Type B pancreatic cell (in vitro differentiated cells): Measurements from ENCODE around the gene DOLK. TPM values are rescaled to one million over a fixed set of nuclear protein-coding genes. Genes with fewer than 3 reads are reported as not detected.
A peak's percentile ranks its signal among the peaks of the same experiment; 100 is the strongest.

Experiments
- DNase-seq: peaks from one replicate; pipeline ENCODE4 v3.0.0; 2021; ENCODE audit warnings: mixed read lengths; ENCODE audit not compliant: unreplicated experiment; ENCODE audit errors: extremely low spot score
- H3K27ac Mint-ChIP-seq: 2 replicates; pipeline ENCODE4 v1.8.0; 2021; ENCODE audit warnings: mild to moderate bottlenecking, mixed read lengths
- H3K27me3 Mint-ChIP-seq: 2 replicates; pipeline ENCODE4 v1.8.0; 2021; ENCODE audit warnings: mixed read lengths
- H3K36me3 Mint-ChIP-seq: 2 replicates; pipeline ENCODE4 v1.8.0; 2021; ENCODE audit warnings: mixed read lengths
- H3K4me1 Mint-ChIP-seq: one replicate; pipeline ENCODE4 v1.8.0; 2021; ENCODE audit warnings: mixed read lengths; ENCODE audit not compliant: unreplicated experiment
- H3K4me3 Mint-ChIP-seq: 2 replicates; pipeline ENCODE4 v1.8.0; 2021; ENCODE audit warnings: mild to moderate bottlenecking, mixed read lengths
- H3K9me3 Mint-ChIP-seq: 2 replicates; pipeline ENCODE4 v1.8.0; 2021; ENCODE audit warnings: mixed read lengths
- total RNA-seq: library from RNA; stranded (reverse); gene quantifications from 2 replicates; pipeline ENCODE4 v1.2.1, GENCODE V29; 2021; ENCODE audit warnings: low replicate concordance
- TF ChIP-seq, protein P1 (sequence below): fragments of 200-600 bp; sonication (generic); conservative IDR thresholded peaks from 2 replicates; pipeline ENCODE4 v1.5.0; 2021; ENCODE audit warnings: antibody characterized with exemption, mild to moderate bottlenecking

DOLK gene
- total RNA-seq, 1 donor from 2014 or later = 21.6 TPM

DNA sequence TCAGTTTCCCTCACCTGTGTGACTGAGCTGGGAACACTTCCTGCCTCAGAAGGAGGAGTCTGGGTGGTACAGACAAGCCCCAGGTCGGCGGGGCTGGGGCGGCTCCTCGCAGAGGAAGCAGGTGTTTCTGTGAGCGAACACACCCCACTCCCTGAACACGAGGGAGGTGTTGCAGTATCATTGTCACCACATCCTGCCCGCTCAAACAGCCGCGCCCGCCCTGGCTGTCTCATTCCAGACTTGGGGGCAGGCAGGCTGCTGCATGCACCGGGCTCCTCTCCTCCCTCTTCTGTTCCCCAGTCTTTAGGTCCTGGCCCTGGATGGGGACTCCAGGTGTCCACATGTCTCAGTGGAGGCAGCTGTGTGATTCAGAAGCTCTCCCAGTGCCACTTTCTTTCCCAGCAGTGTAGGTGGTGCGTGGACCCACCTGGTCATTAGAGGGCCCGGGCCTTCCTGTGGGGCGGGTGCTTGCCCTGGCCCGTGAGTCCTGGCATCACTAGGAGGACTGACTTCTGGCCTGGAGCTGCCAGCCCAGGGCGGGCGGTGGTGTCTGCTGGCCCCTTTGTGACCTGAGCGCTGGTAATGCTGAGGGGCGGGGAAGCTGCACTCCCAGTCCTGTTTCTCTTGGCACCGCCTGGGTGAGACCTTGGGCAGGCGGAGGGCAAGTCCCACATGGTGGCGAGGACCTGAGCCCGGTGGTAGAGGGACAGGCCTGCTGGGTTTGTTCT lies 44.9 kb downstream of the DOLK start:
- TF ChIP-seq, protein P1, sequence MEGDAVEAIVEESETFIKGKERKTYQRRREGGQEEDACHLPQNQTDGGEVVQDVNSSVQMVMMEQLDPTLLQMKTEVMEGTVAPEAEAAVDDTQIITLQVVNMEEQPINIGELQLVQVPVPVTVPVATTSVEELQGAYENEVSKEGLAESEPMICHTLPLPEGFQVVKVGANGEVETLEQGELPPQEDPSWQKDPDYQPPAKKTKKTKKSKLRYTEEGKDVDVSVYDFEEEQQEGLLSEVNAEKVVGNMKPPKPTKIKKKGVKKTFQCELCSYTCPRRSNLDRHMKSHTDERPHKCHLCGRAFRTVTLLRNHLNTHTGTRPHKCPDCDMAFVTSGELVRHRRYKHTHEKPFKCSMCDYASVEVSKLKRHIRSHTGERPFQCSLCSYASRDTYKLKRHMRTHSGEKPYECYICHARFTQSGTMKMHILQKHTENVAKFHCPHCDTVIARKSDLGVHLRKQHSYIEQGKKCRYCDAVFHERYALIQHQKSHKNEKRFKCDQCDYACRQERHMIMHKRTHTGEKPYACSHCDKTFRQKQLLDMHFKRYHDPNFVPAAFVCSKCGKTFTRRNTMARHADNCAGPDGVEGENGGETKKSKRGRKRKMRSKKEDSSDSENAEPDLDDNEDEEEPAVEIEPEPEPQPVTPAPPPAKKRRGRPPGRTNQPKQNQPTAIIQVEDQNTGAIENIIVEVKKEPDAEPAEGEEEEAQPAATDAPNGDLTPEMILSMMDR = no peak
- peaks cover 9% of the 10 kb centered on the region for H3K4me1 Mint-ChIP-seq
- no peak for DNase-seq
- peaks cover 9% of the 10 kb centered on the region for H3K36me3 Mint-ChIP-seq
- H3K9me3 Mint-ChIP-seq = no peaks in the 10 kb centered on the region
- no peaks in the 10 kb centered on the region for H3K27me3 Mint-ChIP-seq
- no peak overlapping the region for H3K27ac Mint-ChIP-seq
- H3K4me3 Mint-ChIP-seq = no peak overlapping the region

DNA sequence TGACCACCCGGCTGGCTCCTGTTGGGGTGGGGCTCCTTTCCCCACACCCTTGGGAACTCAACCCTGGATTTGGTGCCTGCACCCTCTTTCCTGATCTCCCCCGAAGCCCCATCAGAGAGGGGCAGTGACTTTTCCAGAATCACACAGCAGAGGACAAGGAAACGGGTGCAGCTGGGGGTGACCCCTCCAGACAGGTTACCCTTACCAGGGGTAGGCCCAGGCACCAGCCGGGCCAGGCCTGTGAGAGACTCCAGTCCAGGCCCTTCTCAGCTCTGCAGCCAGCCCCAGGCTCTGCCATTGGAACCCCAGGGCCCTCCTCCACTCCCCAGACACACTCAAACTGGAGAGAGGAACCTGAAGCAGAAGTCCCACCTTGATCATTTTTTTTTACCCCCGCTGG lies 45.6 kb downstream of the DOLK start:
- H3K36me3 Mint-ChIP-seq = peaks cover 10% of the 10 kb centered on the region
- H3K27me3 Mint-ChIP-seq = no peaks in the 10 kb centered on the region
- H3K4me3 Mint-ChIP-seq = no peak overlapping the region
- H3K4me1 Mint-ChIP-seq = peaks cover 9% of the 10 kb centered on the region
- H3K27ac Mint-ChIP-seq = no peak overlapping the region
- no peaks in the 10 kb centered on the region for H3K9me3 Mint-ChIP-seq
- TF ChIP-seq, protein P1 = no peak
- DNase-seq = no peak

DNA sequence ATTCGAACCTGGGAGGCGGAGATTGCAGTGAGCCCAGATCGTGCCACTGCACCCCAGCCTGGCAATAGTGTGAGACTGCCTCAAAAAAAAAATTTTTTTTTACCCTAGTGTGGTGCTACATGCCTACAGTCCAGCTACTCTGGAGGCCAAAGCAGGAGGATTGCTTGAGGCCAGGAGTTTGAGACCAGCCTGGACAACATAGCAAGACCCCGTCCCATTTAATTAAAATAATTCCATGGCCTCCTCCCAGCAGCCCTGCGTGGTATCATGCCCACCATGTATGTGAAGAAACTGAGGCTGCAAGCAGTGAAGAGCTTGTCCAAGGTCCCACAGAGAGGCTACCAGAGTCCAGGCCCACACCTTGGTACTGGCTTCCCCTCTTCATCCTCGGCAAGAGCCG lies 46.0 kb downstream of the DOLK start:
- peaks cover 11% of the 10 kb centered on the region for H3K36me3 Mint-ChIP-seq
- TF ChIP-seq, protein P1 = no peak

DNA sequence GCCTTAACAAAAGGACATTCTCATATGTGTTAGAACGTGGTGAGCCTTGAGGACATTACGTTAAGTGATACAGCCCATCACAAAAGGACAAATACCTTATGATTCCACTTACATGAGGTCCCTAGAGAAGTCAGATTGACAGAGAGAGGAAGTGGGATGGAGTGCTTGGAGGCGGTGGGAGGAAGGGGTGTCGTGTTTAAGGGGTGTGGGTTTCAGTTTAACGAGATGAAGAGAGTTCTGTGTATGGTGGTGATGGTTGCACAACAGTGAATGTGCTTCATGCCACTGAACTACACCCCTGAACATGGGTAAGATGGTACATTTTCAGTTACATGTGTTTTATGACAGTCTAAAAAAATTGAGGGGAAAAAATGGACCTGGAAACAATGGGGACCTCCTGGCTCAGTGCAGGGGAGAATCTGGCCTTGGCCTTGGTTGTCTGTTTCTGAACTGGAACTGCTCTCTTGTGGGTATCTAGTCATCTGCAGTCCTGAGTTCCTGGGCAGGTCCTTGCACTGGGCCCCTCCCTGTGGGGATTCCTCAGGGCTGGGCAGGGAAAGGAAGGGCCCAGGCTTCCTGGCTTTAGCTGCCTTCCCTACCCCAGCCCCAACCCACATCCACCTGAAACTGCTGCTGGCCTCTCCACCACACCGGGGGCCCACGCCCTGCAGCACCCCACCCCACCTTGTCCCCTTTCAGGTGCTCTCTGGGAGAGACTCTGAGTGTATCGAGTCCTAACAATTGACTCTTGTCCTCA lies 47.7 kb downstream of the DOLK start:
- Mint-ChIP-seq H3K27me3 (no peaks in the 10 kb centered on the region), H3K4me1 (peaks cover 9% of the 10 kb centered on the region), H3K36me3 (peaks cover 14% of the 10 kb centered on the region), H3K4me3 (no peak overlapping the region), H3K9me3 (no peaks in the 10 kb centered on the region), H3K27ac (peak overlapping the region; percentile 55)
- DNase-seq = no peak
- TF ChIP-seq, protein P1 = no peak

More for the DNA sequence above, 46.0 kb downstream of the DOLK start:
- Mint-ChIP-seq H3K9me3 (no peaks in the 10 kb centered on the region), H3K4me1 (peaks cover 9% of the 10 kb centered on the region), H3K27me3 (no peaks in the 10 kb centered on the region), H3K27ac (no peak overlapping the region), H3K4me3 (no peak overlapping the region)
- no peak for DNase-seq

DNA sequence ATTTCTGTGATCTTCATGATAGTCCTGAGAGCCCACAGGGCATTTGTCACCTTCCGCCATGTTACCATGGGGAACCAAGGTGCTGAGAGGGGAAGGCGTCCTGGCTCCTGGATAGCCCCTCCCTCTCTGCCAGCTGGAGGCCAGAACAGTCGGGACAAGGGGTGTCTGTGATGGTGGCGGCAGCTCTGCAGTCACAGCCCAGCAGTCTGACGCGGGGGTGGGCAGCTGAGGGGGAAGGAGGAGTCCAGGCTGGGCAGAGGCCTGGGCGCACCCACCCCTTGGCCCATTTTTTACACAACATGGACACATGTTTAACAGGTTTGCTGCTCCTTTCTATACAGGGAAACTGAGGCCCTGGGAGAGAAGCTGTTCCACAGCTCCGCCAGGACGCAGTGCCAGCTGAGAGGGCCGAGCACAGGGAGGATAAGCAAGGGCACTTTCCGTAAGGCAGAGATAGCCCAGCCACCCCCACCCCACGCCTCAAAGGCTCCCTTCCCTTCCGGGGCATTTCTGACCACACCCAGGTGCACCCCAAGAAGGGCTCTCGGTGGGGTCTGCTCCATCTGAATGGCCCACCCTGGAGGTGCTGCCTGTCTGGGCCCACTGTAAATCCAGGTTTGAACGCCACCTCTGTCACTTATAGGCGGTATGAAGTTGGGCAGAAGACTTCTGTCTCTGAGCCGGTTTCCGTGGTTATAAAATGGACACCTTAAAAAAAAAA lies 48.4 kb downstream of the DOLK start:
- TF ChIP-seq, protein P1 = no peak
- DNase-seq = no peak
- peak overlapping the region; percentile 55 for H3K27ac Mint-ChIP-seq
- H3K36me3 Mint-ChIP-seq = peaks cover 14% of the 10 kb centered on the region
- peaks cover 9% of the 10 kb centered on the region for H3K4me1 Mint-ChIP-seq
- no peak overlapping the region for H3K4me3 Mint-ChIP-seq
- H3K9me3 Mint-ChIP-seq = no peaks in the 10 kb centered on the region
- H3K27me3 Mint-ChIP-seq = no peaks in the 10 kb centered on the region
